HEK293T (cell line): Measurements from ENCODE around the gene COL6A3.

Source experiments
- CTCF ChIA-PET: fragments of 350-600 bp; formaldehyde crosslinking; extraction: SDS; loops from one replicate; lab custom pipeline; 2021; ENCODE audit warnings: antibody characterized with exemption, inconsistent platforms; lab: Yijun Ruan, JAX
- POLR2A ChIA-PET: fragments of 350-600 bp; formaldehyde crosslinking; extraction: SDS; loops from one replicate; lab custom pipeline; 2020; ENCODE audit warnings: antibody characterized with exemption, inconsistent platforms; lab: Yijun Ruan, JAX
- DNase-seq: peaks from one replicate; pipeline ENCODE4 v3.0.0; 2012; ENCODE audit warnings: mixed read lengths; ENCODE audit errors: extremely low spot score
- ARNT ChIP-seq: fragments of 450-650 bp; IDR thresholded peaks from 2 replicates; pipeline ENCODE4 v1.6.1; 2017; ENCODE audit warnings: mild to moderate bottlenecking
- BHLHE40 ChIP-seq: fragments of 450-650 bp; IDR thresholded peaks from 2 replicates; pipeline ENCODE4 v1.6.1; 2016; ENCODE audit warnings: mild to moderate bottlenecking, moderate library complexity, borderline replicate concordance
- CTBP1 ChIP-seq: fragments of 450-650 bp; IDR thresholded peaks from 2 replicates; pipeline ENCODE4 v1.6.1; 2016; ENCODE audit warnings: borderline replicate concordance
- ELF4 ChIP-seq: fragments of 450-650 bp; IDR thresholded peaks from 2 replicates; pipeline ENCODE4 v1.6.1; 2017; ENCODE audit warnings: antibody characterized with exemption
- FOXA1 ChIP-seq: fragments of 450-650 bp; IDR thresholded peaks from 2 replicates; pipeline ENCODE4 v1.6.1; 2016; ENCODE audit warnings: mild to moderate bottlenecking
- FOXK2 ChIP-seq: fragments of 450-650 bp; IDR thresholded peaks from 2 replicates; pipeline ENCODE4 v1.6.1; 2016; ENCODE audit warnings: mild to moderate bottlenecking
- FOXM1 ChIP-seq: fragments of 450-650 bp; IDR thresholded peaks from 2 replicates; pipeline ENCODE4 v1.6.1; 2017; ENCODE audit warnings: mild to moderate bottlenecking, borderline replicate concordance
- HDGF ChIP-seq: fragments of 450-650 bp; IDR thresholded peaks from 2 replicates; pipeline ENCODE4 v1.6.1; 2017; ENCODE audit warnings: antibody characterized with exemption, borderline replicate concordance
- L3MBTL2 ChIP-seq: fragments of 450-650 bp; conservative IDR thresholded peaks from 2 replicates; pipeline ENCODE4 v1.6.1; 2016; ENCODE audit warnings: mild to moderate bottlenecking
- LEF1 ChIP-seq: fragments of 450-650 bp; IDR thresholded peaks from 2 replicates; pipeline ENCODE4 v1.6.1; 2017; ENCODE audit warnings: mild to moderate bottlenecking, borderline replicate concordance
- NFRKB ChIP-seq: fragments of 450-650 bp; IDR thresholded peaks from 2 replicates; pipeline ENCODE4 v1.6.1; 2016; ENCODE audit warnings: mild to moderate bottlenecking, moderate library complexity
- SP1 ChIP-seq: fragments of 450-650 bp; IDR thresholded peaks from 2 replicates; pipeline ENCODE4 v1.6.1; 2017
- SUZ12 ChIP-seq: fragments of 450-650 bp; IDR thresholded peaks from 2 replicates; pipeline ENCODE4 v1.6.1; 2016; ENCODE audit warnings: mild to moderate bottlenecking
- TARDBP ChIP-seq: fragments of 450-650 bp; IDR thresholded peaks from 2 replicates; pipeline ENCODE4 v1.6.1; 2016
- ZNF384 ChIP-seq: fragments of 450-650 bp; IDR thresholded peaks from 2 replicates; pipeline ENCODE4 v1.6.1; 2016
- TF ChIP-seq, protein P1 (sequence below): fragments of 450-650 bp; IDR thresholded peaks from 2 replicates; pipeline ENCODE4 v1.6.1; 2016

The COL6A3 gene

GRCh38 chr2:237408335-237409000 is 5.5 kb downstream of the COL6A3 start:
- no peak for TF ChIP-seq CTBP1
- TF ChIP-seq ARNT, result no peak
- no peak for TF ChIP-seq HDGF
- no peak for TF ChIP-seq FOXK2
- TF ChIP-seq LEF1, result no peak
- TF ChIP-seq NFRKB, result no peak
- no peak for TF ChIP-seq L3MBTL2
- no peak for TF ChIP-seq SP1
- TF ChIP-seq TARDBP, result no peak
- no peak for TF ChIP-seq ELF4
- TF ChIP-seq FOXA1, result no peak
- no peak for TF ChIP-seq SUZ12
- TF ChIP-seq, protein P1, sequence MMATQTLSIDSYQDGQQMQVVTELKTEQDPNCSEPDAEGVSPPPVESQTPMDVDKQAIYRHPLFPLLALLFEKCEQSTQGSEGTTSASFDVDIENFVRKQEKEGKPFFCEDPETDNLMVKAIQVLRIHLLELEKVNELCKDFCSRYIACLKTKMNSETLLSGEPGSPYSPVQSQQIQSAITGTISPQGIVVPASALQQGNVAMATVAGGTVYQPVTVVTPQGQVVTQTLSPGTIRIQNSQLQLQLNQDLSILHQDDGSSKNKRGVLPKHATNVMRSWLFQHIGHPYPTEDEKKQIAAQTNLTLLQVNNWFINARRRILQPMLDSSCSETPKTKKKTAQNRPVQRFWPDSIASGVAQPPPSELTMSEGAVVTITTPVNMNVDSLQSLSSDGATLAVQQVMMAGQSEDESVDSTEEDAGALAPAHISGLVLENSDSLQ, result no peak
- no peak for TF ChIP-seq FOXM1
- DNase-seq, result no peak
- POLR2A ChIA-PET, result no interaction called here
- CTCF ChIA-PET, result interaction anchor here (1.7 to 3.5 kb wide), 2 partner anchors 13 to 243 kb away, joined by 4 to 13 read pairs; no protein-coding TSS in a partner anchor

GRCh38 chr2:237407700-237408099 is 6.3 kb downstream of the COL6A3 start:
- POLR2A ChIA-PET, result no interaction called here
- DNase-seq, result no peak
- CTCF ChIA-PET, result interaction anchor here (1.7 kb wide), 1 partner anchor 14 kb away, joined by 4 read pairs; no protein-coding TSS in a partner anchor
- TF ChIP-seq FOXM1, result no peak
- TF ChIP-seq NFRKB, result no peak
- no peak for TF ChIP-seq LEF1
- no peak for TF ChIP-seq BHLHE40
- no peak for TF ChIP-seq TARDBP
- TF ChIP-seq SP1, result no peak
- TF ChIP-seq FOXK2, result no peak
- TF ChIP-seq ZNF384, result no peak
- TF ChIP-seq HDGF, result no peak
- no peak for TF ChIP-seq FOXA1
- TF ChIP-seq ARNT, result no peak
- TF ChIP-seq L3MBTL2, result no peak
- TF ChIP-seq, protein P1, result no peak
- TF ChIP-seq ELF4, result no peak
- TF ChIP-seq CTBP1, result no peak
- no peak for TF ChIP-seq SUZ12

DNA sequence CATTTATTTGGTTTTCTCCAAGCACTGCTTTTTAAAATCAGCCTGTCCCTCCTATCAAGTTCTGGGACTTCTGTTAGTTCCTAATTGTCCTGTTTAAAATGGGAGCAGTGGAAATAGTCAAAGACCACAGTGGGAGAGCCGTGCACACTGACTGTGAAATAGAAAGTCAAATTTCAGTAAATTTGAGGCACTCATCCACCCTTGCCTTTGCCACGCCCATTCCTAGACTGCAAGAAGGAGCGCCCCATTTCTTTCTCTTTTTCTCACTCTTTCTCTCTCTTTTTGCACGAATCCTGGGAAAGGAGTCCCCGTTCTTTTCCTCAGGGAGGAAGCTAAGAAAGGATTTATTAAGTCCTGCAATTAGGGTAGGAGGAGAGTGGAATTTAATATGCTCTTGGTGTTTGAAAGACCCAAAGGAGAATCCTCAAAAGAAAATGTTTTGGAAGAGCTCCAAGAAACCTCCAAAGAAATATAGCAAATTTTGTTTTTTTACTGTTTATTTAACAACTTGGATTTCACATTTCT is 7.5 kb downstream of the COL6A3 start:
- no peak for TF ChIP-seq LEF1
- no peak for TF ChIP-seq TARDBP
- no peak for TF ChIP-seq NFRKB
- TF ChIP-seq ZNF384, result no peak
- no peak for TF ChIP-seq FOXA1
- TF ChIP-seq SUZ12, result no peak
- TF ChIP-seq CTBP1, result no peak
- TF ChIP-seq ELF4, result no peak
- no peak for TF ChIP-seq HDGF
- no peak for TF ChIP-seq SP1
- TF ChIP-seq, protein P1, result no peak
- TF ChIP-seq FOXK2, result no peak
- TF ChIP-seq ARNT, result no peak
- no peak for TF ChIP-seq FOXM1
- CTCF ChIA-PET, result interaction anchor here (0.6 kb wide), 1 partner anchor 1061 kb away, joined by 4 read pairs; no protein-coding TSS in a partner anchor
- POLR2A ChIA-PET, result no interaction called here
- DNase-seq, result no peak

GRCh38 chr2:237405605-237406004 is 8.4 kb downstream of the COL6A3 start:
- CTCF ChIA-PET, result interaction anchor here (0.6 kb wide), 1 partner anchor 11 kb away, joined by 4 read pairs; no protein-coding TSS in a partner anchor
- no peak for DNase-seq
- POLR2A ChIA-PET, result no interaction called here
- no peak for TF ChIP-seq LEF1
- TF ChIP-seq, protein P1, result no peak
- no peak for TF ChIP-seq BHLHE40
- TF ChIP-seq FOXM1, result no peak
- no peak for TF ChIP-seq L3MBTL2
- TF ChIP-seq ELF4, result no peak
- TF ChIP-seq SP1, result no peak
- no peak for TF ChIP-seq CTBP1
- no peak for TF ChIP-seq FOXA1
- no peak for TF ChIP-seq ARNT
- TF ChIP-seq FOXK2, result no peak
- no peak for TF ChIP-seq HDGF
- TF ChIP-seq NFRKB, result no peak
- TF ChIP-seq ZNF384, result no peak
- TF ChIP-seq TARDBP, result no peak
- no peak for TF ChIP-seq SUZ12
